A673 (cell line): ENCODE data around the gene MYO1E.

Experiments used
- CTCF ChIP-seq: fragments of 300-800, 200-600 bp; sonication (generic); conservative IDR thresholded peaks from 2 replicates; pipeline ENCODE4 v1.5.1; 2017; ENCODE audit warnings: low read depth, mild to moderate bottlenecking, antibody characterized with exemption, low read length, moderate library complexity, mixed read lengths
- EZH2 ChIP-seq: fragments of 200-600 bp; sonication (generic); IDR thresholded peaks from 2 replicates; pipeline ENCODE4 v1.6.1; 2017; ENCODE audit warnings: borderline replicate concordance, low read depth, mild to moderate bottlenecking, mixed read lengths, antibody characterized with exemption, low read length; ENCODE audit not compliant: poor library complexity, severe bottlenecking

- no peak for TF ChIP-seq CTCF
- TF ChIP-seq EZH2, result no peak
Observed at GRCh38 chr15:59326856-59327255, 45.8 kb downstream of the MYO1E start.
